Omental fat pad (tissue), 4 donors: ENCODE measurements around the gene BTBD16. TPM values are rescaled to one million over a fixed set of nuclear protein-coding genes. Genes with fewer than 3 reads are reported as not detected.
A peak's percentile ranks its signal among the peaks of the same experiment; 100 is the strongest.

Experiments used
- ATAC-seq: fragments of 150-250 bp; one replicate; pipeline ENCODE4 v1.9.1; 2016; ENCODE audit warnings: mild to moderate bottlenecking, moderate library complexity; ENCODE audit not compliant: low FRiP score
- DNase-seq: peaks from one replicate; pipeline ENCODE4 v3.0.0-alpha.2; 2019; ENCODE audit warnings: low spot score
- CTCF ChIP-seq, 3 donors: fragments of 450-650 bp; IDR thresholded peaks; one replicate each; pipeline ENCODE4 v1.5.1; 2016 to 2017; ENCODE audit warnings: antibody characterized with exemption in 3 of 3, mild to moderate bottlenecking in 3 of 3, moderate library complexity in 2 of 3
- total RNA-seq, 4 donors: library from RNA; depleted of rRNA; stranded (reverse); fragments of >200 nt; gene quantifications; one replicate each; pipeline ENCODE4 v1.1.0, GENCODE V29; 2016

The BTBD16 gene
- total RNA-seq, 4 donors from 2014 or later = 0.37 TPM; not detected in 3

DNA sequence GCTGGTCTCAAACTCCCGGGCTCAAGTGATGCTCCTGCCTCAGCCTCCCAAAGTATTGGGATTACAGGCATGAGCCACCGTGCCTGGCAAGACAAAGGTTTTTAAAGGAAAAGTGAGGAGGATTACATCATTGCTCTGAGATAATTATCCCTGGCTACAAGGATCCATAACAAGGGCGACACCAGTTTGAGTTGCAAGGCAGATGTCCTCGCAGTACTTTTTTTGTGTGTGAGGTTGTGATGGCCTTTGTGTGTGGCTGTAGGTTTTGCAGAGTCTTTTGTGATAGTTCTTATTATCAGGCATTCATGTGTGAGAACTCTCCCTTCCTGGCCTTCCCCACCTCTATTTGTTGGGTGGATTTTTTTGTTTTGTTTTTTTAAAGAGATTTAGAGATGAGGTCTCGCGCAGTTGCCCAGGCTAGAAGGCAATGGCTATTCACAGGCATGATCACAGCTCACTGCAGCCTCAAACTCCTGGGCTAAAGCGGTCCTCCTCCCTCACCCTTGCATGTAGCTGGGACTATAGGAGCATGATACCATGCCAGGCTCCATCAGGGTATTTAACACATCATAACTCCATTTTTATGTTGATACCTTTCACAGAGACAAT lies 10.0 kb downstream of the BTBD16 start:
- ATAC-seq = no peak
- DNase-seq = no peak
- no peak for TF ChIP-seq CTCF (IDR thresholded peaks at IDR 0.05)

- TF ChIP-seq CTCF (IDR thresholded peaks at IDR 0.05) = no peak
- no peak for ATAC-seq
- no peak for DNase-seq
Observed at GRCh38 chr10:122281751-122282150, 10.7 kb downstream of the BTBD16 start.

- ATAC-seq (peak; percentile 20), DNase-seq (no peak)
- TF ChIP-seq CTCF (IDR thresholded peaks at IDR 0.05) = no peak
Observed at GRCh38 chr10:122282253-122282671, 11.2 kb downstream of the BTBD16 start.

GRCh38 chr10:122282909-122283308 lies 11.8 kb downstream of the BTBD16 start:
- TF ChIP-seq CTCF (IDR thresholded peaks at IDR 0.05) = no peak
- ATAC-seq (peak; percentile 16), DNase-seq (no peak)

GRCh38 chr10:122285506-122286444 lies 14.7 kb downstream of the BTBD16 start:
- no peak for ATAC-seq
- no peak for TF ChIP-seq CTCF (IDR thresholded peaks at IDR 0.05)
- DNase-seq = no peak

GRCh38 chr10:122286867-122287266 lies 15.8 kb downstream of the BTBD16 start:
- no peak for DNase-seq
- peak; percentile 64 for ATAC-seq
- no peak for TF ChIP-seq CTCF (IDR thresholded peaks at IDR 0.05)
